H1 (cell line): Measurements from ENCODE around the gene SPCS3.

Source experiments
- CHD1 ChIP-seq: IDR thresholded peaks from 2 replicates; pipeline ENCODE4 v1.6.1; 2012; ENCODE audit warnings: low read depth, low read length, improper control_type of control experiment
- CTCF ChIP-seq, 3 experiments: IDR thresholded peaks; 1 replicate in 2 of 3; 2 replicates in 1 of 3; pipeline versions ENCODE4 v1.5.1 to v1.6.1; 2011; ENCODE audit warnings: low read length in 3 of 3, mild to moderate bottlenecking in 3 of 3, inconsistent platforms in 2 of 3, low read depth in 1 of 3, moderate library complexity in 1 of 3; ENCODE audit not compliant: insufficient read depth in 1 of 3; ENCODE audit errors: control extremely low read depth in 1 of 3
- RFX5 ChIP-seq: IDR thresholded peaks from 2 replicates; pipeline ENCODE4 v1.6.1; 2011; ENCODE audit warnings: low read depth, low read length, improper control_type of control experiment, borderline replicate concordance
- SP2 ChIP-seq: IDR thresholded peaks from 2 replicates; pipeline ENCODE4 v1.6.1; 2012; ENCODE audit warnings: mild to moderate bottlenecking, low read length, inconsistent platforms
- TEAD4 ChIP-seq: IDR thresholded peaks from 2 replicates; pipeline ENCODE4 v1.6.1; 2012; ENCODE audit warnings: low read depth, low read length, inconsistent platforms, mixed read lengths

DNA sequence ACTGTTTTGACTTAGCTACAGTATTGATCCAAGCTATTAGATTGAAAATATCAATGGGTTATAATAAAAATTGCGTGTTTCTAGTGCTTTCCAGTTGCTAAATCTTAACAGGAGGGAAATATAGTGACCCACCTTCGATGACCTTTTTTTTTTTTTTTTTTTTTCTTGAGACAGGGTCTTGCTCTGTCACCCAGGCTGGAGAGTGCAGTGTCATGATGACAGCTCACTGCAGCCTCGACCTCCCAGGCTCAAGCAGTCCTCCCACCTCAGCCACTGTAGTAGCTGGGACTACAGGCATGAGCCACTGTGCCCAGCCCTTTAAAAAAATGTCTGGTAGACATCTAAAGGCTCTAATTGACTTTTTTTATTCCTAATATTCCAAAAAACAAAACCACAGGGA lies 47.0 kb upstream of the SPCS3 start:
- TF ChIP-seq TEAD4 (no peak), CTCF (IDR thresholded peaks at IDR 0.05; ENCODE audit: control extremely low read depth in 1 of 3, insufficient read depth in 1 of 3, low read depth in 1 of 3, low read length in 3 of 3) (no peak), SP2 (no peak), CHD1 (no peak), RFX5 (no peak)
